Heart right ventricle (tissue), 16 donors: Measurements from ENCODE around the gene GNAO1. TPM values are rescaled to one million over a fixed set of nuclear protein-coding genes. Genes with fewer than 3 reads are reported as not detected.

Experiments used
- ATAC-seq, 8 donors: fragments of 200-7000 bp; cut with Tn5 transposase; one replicate each; pipeline ENCODE4 v1.9.1; 2020; ENCODE audit warnings: mild to moderate bottlenecking in 8 of 8, moderate library complexity in 8 of 8, moderate number of reproducible peaks in 1 of 8
- DNase-seq, 2 donors: peaks; one replicate each; pipeline ENCODE4 v3.0.0-alpha.2; 2020
- H3K27ac ChIP-seq, 10 donors: fragments of 200-600 bp; sonication (generic) in 2 of 10; one replicate each; pipeline versions ENCODE4 v1.5.0 to v1.8.0; 2020 to 2022; ENCODE audit warnings: mild to moderate bottlenecking in 3 of 10
- H3K27me3 ChIP-seq, 7 donors: fragments of 200-600 bp; one replicate each; pipeline ENCODE4 v1.8.0; 2021 to 2022; ENCODE audit warnings: mild to moderate bottlenecking in 2 of 7
- H3K36me3 ChIP-seq, 9 donors: fragments of 200-600 bp; sonication (generic) in 1 of 9; one replicate each; pipeline versions ENCODE4 v1.5.0 to v1.8.0; 2020 to 2022; ENCODE audit warnings: mild to moderate bottlenecking in 2 of 9
- H3K4me1 ChIP-seq, 9 donors: fragments of 200-600 bp; sonication (generic) in 1 of 9; one replicate each; pipeline versions ENCODE4 v1.5.0 to v1.8.0; 2020 to 2022; ENCODE audit warnings: mild to moderate bottlenecking in 4 of 9
- H3K4me3 ChIP-seq, 10 donors: fragments of 200-600 bp; sonication (generic) in 2 of 10; one replicate each; pipeline versions ENCODE4 v1.5.0 to v1.8.0; 2020 to 2022; ENCODE audit warnings: mild to moderate bottlenecking in 7 of 10, moderate library complexity in 2 of 10
- H3K9me3 ChIP-seq, 11 donors: fragments of 200-600 bp in 10 of 11; sonication (generic) in 2 of 11; one replicate each; pipeline versions ENCODE4 v1.5.0 to v1.8.0; 2013 to 2022; ENCODE audit warnings: mild to moderate bottlenecking in 2 of 11, control low read depth in 1 of 11, moderate library complexity in 1 of 11
- WGBS, 2 donors: extraction: QIAGEN DNeasy Blood & Tissue Kit; methylation state at CpG; one replicate each; pipeline ENCODE4 v1.1.7; 2013; ENCODE audit warnings: inconsistent platforms in 1 of 2; 5-methylcytosine and 5-hydroxymethylcytosine counted together
- intact Hi-C, 10 donors: fragments of 100-400 bp; cut with DNase I; formaldehyde crosslinking; loops; one replicate each; pipeline versions ENCODE4 v1.11.1 to v1.14.2; 2022
- polyA plus RNA-seq, 2 donors: library from polyadenylated mRNA; stranded (reverse); fragments of 200-250 nt; gene quantifications; one replicate each; pipeline ENCODE4 v1.2.3, GENCODE V29; 2013
- total RNA-seq, 10 donors: library from RNA; stranded (reverse); fragmentation: NEBNext Ultra II Directional in 3 of 10; extraction: Animal tissue kit (Norgen Biotek cat#: 25700) in 3 of 10; gene quantifications; one replicate each; pipeline versions ENCODE4 v1.2.1 to v1.2.4, GENCODE V29; 2021 to 2023
- TF ChIP-seq, protein P1 (sequence below), 9 donors: fragments of 200-600 bp; sonication (generic) in 2 of 9; IDR thresholded peaks; one replicate each; pipeline versions ENCODE4 v1.5.0 to v1.8.0; 2021 to 2022; ENCODE audit warnings: antibody characterized with exemption in 9 of 9, mild to moderate bottlenecking in 5 of 9, moderate library complexity in 1 of 9
- donor health status: Arrhythmogenic right ventricular cardiomyopathy.
- donor health status: ischemic (EF 13 %, LVEDD 7.1; RV severe dilation, severe dysfunction).
- donor health status: healthy with polysubstance abuse.
- donor health status: DM: no; HTN: yes; CAD: no.
- donor health status: DM: no; HTN: no; CAD: no.
- donor health status: ischemic (EF 25% LVEDD 6.9; RV normal size, moderate dysfunction).
- donor health status: ischemic (EF 25% LVEDD 5.7; RV mildly dilated, moderate dysfunction).
- donor health status: healthy.
- donor health status: DM: yes; HTN: yes; CAD: no.
- donor health status: Ischemic cardiomyopathy.
- donor health status: ischemic (EF 35%, LVEDD 5.7; RV mildly dilated, moderate dysfunction).
- donor health status: nonischemic (EF 11% LVEDD 7.7; RV severe dilation, severe dysfunction).
- donor health status: DM: yes; HTN: yes; CAD: no.
- donor health status: PGD.
- donor health status: ischemic (EF 29% LVEDD 5.4; RV normal size, mild dysfunction).
- donor health status: nonischemic (EF 23%, LVEDD 6.1; RV moderate dilation, normal function).

Gene GNAO1
- total and polyA plus RNA-seq, 12 donors, result 1.4 to 36.7 (median 13.5) TPM

DNA sequence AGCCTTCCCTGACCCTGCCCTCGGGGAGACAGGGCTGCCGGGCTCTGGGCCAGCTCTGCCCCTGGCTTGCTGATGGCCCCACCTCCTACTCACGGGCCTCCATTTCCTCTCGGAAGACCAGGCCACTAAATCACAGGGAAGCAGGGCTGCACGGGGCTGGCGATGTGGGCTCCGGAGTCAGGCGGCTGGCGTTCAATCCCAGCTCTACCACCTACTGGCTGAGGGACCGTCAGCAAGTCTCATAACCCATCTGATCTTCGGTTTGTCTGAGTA lies 120.7 kb downstream of the GNAO1 start:
- no peak for ATAC-seq
- H3K9me3 ChIP-seq, result no peaks in the 10 kb centered on the region
- intact Hi-C loops, result loop anchor here in 4 of 10 donors (10.0 kb wide), 2 partner anchors 117 to 597 kb away; partner anchors contain the start of gene GNAO1 (in 2 of the 4)
- no peaks in the 10 kb centered on the region for H3K36me3 ChIP-seq
- peaks cover 0 to 3% (median 0%) of the 10 kb centered on the region in 9 donors for H3K4me1 ChIP-seq
- 62 to 69% methylated on average over 11 of the region's 11 CpGs for WGBS, 2 donors
- TF ChIP-seq, protein P1, sequence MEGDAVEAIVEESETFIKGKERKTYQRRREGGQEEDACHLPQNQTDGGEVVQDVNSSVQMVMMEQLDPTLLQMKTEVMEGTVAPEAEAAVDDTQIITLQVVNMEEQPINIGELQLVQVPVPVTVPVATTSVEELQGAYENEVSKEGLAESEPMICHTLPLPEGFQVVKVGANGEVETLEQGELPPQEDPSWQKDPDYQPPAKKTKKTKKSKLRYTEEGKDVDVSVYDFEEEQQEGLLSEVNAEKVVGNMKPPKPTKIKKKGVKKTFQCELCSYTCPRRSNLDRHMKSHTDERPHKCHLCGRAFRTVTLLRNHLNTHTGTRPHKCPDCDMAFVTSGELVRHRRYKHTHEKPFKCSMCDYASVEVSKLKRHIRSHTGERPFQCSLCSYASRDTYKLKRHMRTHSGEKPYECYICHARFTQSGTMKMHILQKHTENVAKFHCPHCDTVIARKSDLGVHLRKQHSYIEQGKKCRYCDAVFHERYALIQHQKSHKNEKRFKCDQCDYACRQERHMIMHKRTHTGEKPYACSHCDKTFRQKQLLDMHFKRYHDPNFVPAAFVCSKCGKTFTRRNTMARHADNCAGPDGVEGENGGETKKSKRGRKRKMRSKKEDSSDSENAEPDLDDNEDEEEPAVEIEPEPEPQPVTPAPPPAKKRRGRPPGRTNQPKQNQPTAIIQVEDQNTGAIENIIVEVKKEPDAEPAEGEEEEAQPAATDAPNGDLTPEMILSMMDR (IDR thresholded peaks at IDR 0.05), result no peak
- no peaks in the 10 kb centered on the region for H3K27me3 ChIP-seq
- no peak overlapping the region for H3K27ac ChIP-seq
- no peak overlapping the region for H3K4me3 ChIP-seq
- DNase-seq, result no peak

DNA sequence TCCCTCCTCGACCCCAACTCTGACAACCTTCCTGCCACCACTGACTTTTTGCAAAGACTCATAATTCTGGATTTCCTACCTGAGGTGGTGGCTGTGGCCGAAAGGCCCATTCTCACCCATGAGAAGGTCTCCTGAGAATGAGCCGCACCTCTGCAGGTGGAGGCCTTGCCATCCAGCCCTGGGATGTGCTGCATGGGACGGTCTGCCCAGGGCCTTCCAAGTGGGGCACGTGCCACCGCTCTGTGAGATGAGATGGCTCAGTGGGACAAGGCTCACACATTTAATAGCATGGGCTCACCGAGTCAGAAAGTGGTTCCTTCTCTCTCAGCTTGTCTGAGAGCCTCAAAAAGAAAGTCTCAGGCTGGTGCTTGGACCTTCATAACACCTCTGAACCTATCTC lies 121.3 kb downstream of the GNAO1 start:
- WGBS, 2 donors, result 93 to 98% methylated on average over 7 of the region's 7 CpGs
- TF ChIP-seq, protein P1 (IDR thresholded peaks at IDR 0.05), result no peak
- H3K27me3 ChIP-seq, result no peaks in the 10 kb centered on the region
- no peaks in the 10 kb centered on the region for H3K9me3 ChIP-seq
- no peaks in the 10 kb centered on the region for H3K36me3 ChIP-seq
- no peak for ATAC-seq
- H3K4me1 ChIP-seq, result peaks cover 0 to 3% (median 0%) of the 10 kb centered on the region in 9 donors
- DNase-seq, result no peak
- no peak overlapping the region for H3K27ac ChIP-seq
- intact Hi-C loops, result loop anchor here in 4 of 10 donors (10.0 kb wide), 2 partner anchors 118 to 598 kb away; partner anchors contain the start of gene GNAO1 (in 2 of the 4)
- H3K4me3 ChIP-seq, result no peak overlapping the region

DNA sequence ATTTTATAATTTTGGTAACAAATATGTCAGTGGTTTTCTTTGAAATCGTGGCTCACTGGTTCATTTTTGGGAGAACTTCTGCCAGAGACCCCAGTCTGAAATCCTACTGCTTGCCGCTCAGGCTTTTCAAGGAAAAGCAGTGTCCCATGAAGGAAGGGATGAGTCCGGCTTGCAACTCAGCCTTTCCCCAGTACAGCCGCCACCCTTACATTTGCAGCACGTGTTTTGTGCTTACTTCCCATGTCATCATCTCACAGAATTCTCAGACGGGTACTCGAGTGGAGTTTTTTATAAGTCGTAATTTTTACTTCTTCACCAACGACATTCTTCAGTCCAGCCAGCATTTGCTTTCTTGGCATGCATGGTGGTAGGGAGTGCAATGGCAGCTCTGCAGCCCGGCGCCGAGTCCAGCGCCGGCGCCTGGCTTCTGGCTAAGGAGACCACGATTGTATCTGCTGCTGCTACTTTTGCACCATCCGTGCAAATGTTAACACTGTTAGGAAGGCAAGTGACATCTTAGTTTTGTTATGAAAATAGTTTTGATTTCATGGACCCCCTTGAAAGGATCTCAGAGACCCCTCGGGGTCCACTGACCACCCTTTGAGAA lies 123.1 kb downstream of the GNAO1 start:
- H3K27me3 ChIP-seq, result peaks cover 0 to 6% (median 0%) of the 10 kb centered on the region in 7 donors
- H3K4me3 ChIP-seq, result no peak overlapping the region
- 86 to 90% methylated on average over 18 of the region's 18 CpGs for WGBS, 2 donors
- H3K4me1 ChIP-seq, result peaks cover 0 to 12% (median 8%) of the 10 kb centered on the region in 9 donors
- no peak overlapping the region for H3K27ac ChIP-seq
- intact Hi-C loops, result loop anchor here in 4 of 10 donors (10.0 kb wide), 2 partner anchors 120 to 600 kb away; partner anchors contain the start of gene GNAO1 (in 2 of the 4)
- DNase-seq (no peak), ATAC-seq (no peak)
- no peaks in the 10 kb centered on the region for H3K36me3 ChIP-seq
- TF ChIP-seq, protein P1 (IDR thresholded peaks at IDR 0.05), result no peak
- no peaks in the 10 kb centered on the region for H3K9me3 ChIP-seq

DNA sequence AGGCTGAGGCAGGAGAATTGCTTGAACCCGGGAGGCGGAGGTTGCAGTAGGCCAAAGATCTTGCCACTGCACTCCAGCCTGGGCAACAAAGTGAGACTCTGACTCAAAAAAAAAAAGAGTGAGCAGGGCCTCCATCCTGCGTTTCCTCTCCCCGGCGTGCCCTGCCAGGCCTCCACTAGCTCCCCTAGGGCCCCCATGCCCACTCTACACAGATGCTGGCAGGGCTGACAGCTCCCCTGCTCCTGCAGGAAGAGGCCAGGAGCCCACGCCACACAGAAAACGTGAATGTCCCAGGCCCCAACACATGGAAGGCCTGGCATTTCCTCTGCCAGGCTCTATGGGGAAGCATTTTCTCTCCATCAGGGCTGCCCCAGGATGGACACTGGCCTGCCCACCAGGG lies 124.7 kb downstream of the GNAO1 start:
- Histone ChIP-seq H3K4me1 (peaks cover 0 to 12% (median 8%) of the 10 kb centered on the region in 9 donors), H3K36me3 (no peaks in the 10 kb centered on the region), H3K9me3 (no peaks in the 10 kb centered on the region), H3K27me3 (peaks cover 0 to 6% (median 0%) of the 10 kb centered on the region in 7 donors), H3K27ac (no peak overlapping the region), H3K4me3 (no peak overlapping the region)
- TF ChIP-seq, protein P1 (IDR thresholded peaks at IDR 0.05), result no peak
- DNase-seq (no peak), ATAC-seq (no peak)
- intact Hi-C loops, result loop anchor here (2.0 to 10.0 kb wide), 8 partner anchors 121 to 601 kb away; partner anchors contain the start of gene GNAO1 (in 7 of the 10)
- 86 to 89% methylated on average over 7 of the region's 7 CpGs for WGBS, 2 donors
